Left ventricle myocardium inferior (tissue), 1 donor: ENCODE data around the gene ELP1. TPM values are rescaled to one million over a fixed set of nuclear protein-coding genes. Genes with fewer than 3 reads are reported as not detected.
"Not testable (repeated sequence)": the region's sequence is repeated elsewhere in the genome, so short reads cannot be mapped to it uniquely, and the experiment has no call there.

ENCODE experiments used
- DNase-seq: peaks from one replicate; pipeline ENCODE4 v3.0.0-alpha.2; 2020
- H3K27ac ChIP-seq: fragments of 200-600 bp; replicated peaks from 2 replicates; pipeline ENCODE4 v1.8.0; 2021
- H3K27me3 ChIP-seq: fragments of 200-600 bp; 2 replicates; pipeline ENCODE4 v1.8.0; 2021; ENCODE audit warnings: low read depth
- H3K36me3 ChIP-seq: fragments of 200-600 bp; 2 replicates; pipeline ENCODE4 v1.8.0; 2021
- H3K4me1 ChIP-seq: fragments of 200-600 bp; 2 replicates; pipeline ENCODE4 v1.8.0; 2021
- H3K4me3 ChIP-seq: fragments of 200-600 bp; 2 replicates; pipeline ENCODE4 v1.8.0; 2021; ENCODE audit warnings: mild to moderate bottlenecking, moderate library complexity
- H3K9me3 ChIP-seq: fragments of 200-600 bp; replicated peaks from 2 replicates; pipeline ENCODE4 v1.8.0; 2021
- intact Hi-C: fragments of 100-400 bp; cut with micrococcal nuclease; formaldehyde crosslinking; loops from one replicate; pipeline ENCODE4 v1.11.0; 2022
- total RNA-seq: library from RNA; stranded (reverse); fragmentation: NEBNext Ultra II Directional; extraction: Animal tissue kit (Norgen Biotek cat#: 25700); gene quantifications from one replicate; pipeline ENCODE4 v1.2.1, GENCODE V29; 2021
- TF ChIP-seq, protein P1 (sequence below): fragments of 200-600 bp; IDR thresholded peaks from 2 replicates; pipeline ENCODE4 v1.8.0; 2021; ENCODE audit warnings: antibody characterized with exemption, mild to moderate bottlenecking, borderline replicate concordance
- donor health status: DM: no; HTN: yes; CAD: no; lungs with severe emphysema.

Gene ELP1
- total RNA-seq, 1 donor from 2014 or later: 21.4 TPM

DNA sequence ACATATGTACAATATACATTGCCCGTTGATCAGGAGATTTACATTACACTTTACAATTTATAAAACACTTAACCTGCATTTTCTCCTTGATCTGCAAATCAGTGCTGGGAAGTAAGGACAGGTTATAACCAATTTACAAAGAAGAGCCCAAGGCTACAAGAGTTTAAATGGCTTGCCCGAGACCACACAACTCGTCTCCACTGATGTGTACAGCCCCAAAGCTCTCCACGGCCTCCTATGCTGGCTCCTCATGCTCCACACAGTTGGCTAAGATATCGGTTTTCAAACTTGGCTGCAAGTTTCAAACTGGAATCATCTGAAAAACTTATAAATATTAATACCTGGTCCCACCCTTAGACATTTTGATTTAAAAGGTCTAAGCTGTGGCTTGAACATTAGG, 88.4 kb downstream of the ELP1 start:
- Histone ChIP-seq H3K36me3 (no peaks in the 10 kb centered on the region), H3K4me3 (no peak overlapping the region), H3K4me1 (peaks cover 7% of the 10 kb centered on the region), H3K27me3 (no peaks in the 10 kb centered on the region), H3K27ac (no peak overlapping the region), H3K9me3 (no peaks in the 10 kb centered on the region)
- intact Hi-C loops: no loop called here
- TF ChIP-seq, protein P1, sequence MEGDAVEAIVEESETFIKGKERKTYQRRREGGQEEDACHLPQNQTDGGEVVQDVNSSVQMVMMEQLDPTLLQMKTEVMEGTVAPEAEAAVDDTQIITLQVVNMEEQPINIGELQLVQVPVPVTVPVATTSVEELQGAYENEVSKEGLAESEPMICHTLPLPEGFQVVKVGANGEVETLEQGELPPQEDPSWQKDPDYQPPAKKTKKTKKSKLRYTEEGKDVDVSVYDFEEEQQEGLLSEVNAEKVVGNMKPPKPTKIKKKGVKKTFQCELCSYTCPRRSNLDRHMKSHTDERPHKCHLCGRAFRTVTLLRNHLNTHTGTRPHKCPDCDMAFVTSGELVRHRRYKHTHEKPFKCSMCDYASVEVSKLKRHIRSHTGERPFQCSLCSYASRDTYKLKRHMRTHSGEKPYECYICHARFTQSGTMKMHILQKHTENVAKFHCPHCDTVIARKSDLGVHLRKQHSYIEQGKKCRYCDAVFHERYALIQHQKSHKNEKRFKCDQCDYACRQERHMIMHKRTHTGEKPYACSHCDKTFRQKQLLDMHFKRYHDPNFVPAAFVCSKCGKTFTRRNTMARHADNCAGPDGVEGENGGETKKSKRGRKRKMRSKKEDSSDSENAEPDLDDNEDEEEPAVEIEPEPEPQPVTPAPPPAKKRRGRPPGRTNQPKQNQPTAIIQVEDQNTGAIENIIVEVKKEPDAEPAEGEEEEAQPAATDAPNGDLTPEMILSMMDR: no peak
- no peak for DNase-seq

DNA sequence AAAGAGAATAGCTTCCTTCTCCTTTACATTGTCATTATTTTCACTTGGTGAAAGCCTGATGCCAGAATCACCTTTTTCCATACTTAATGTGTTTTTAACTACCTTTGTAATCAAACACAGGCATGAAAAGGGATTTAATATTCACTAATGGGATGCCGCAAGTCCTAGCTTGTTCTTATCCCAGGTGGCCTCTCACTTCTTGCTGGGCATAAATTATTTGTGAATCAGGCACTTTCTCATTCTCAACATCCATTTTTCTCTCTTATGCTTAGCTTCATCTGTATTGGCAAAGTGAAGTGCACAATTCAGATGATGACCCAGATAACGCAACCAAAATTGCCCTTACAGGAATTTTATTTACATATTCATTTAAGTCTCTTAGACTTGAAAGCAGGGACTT, 89.1 kb downstream of the ELP1 start:
- no peak for DNase-seq
- Histone ChIP-seq H3K36me3 (no peaks in the 10 kb centered on the region), H3K4me1 (peaks cover 7% of the 10 kb centered on the region), H3K27me3 (no peaks in the 10 kb centered on the region), H3K9me3 (no peaks in the 10 kb centered on the region), H3K27ac (no peak overlapping the region), H3K4me3 (no peak overlapping the region)
- TF ChIP-seq, protein P1: no peak
- intact Hi-C loops: no loop called here

DNA sequence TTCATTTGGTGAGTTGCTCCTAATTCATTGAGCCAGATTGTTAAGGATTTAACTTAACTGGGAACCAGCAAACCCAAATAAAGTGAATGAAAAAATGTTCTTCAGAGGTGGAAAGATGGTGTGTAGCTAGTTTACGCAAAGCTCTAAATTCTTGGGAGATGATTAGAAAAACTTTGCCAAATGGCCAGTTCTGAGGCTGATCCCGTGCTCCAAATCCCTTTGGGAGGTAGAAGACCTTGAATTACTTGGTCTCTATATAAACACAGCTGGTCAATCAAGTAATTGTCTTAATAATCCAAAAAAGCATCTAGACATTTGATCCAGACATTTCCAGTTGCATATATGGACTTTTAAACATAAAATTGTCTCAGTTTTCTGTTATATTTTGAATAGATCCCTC, 89.5 kb downstream of the ELP1 start:
- TF ChIP-seq, protein P1: no peak
- intact Hi-C loops: no loop called here
- Histone ChIP-seq H3K36me3 (no peaks in the 10 kb centered on the region), H3K27ac (no peak overlapping the region), H3K9me3 (no peaks in the 10 kb centered on the region), H3K27me3 (no peaks in the 10 kb centered on the region), H3K4me1 (peaks cover 7% of the 10 kb centered on the region), H3K4me3 (no peak overlapping the region)
- DNase-seq: no peak

DNA sequence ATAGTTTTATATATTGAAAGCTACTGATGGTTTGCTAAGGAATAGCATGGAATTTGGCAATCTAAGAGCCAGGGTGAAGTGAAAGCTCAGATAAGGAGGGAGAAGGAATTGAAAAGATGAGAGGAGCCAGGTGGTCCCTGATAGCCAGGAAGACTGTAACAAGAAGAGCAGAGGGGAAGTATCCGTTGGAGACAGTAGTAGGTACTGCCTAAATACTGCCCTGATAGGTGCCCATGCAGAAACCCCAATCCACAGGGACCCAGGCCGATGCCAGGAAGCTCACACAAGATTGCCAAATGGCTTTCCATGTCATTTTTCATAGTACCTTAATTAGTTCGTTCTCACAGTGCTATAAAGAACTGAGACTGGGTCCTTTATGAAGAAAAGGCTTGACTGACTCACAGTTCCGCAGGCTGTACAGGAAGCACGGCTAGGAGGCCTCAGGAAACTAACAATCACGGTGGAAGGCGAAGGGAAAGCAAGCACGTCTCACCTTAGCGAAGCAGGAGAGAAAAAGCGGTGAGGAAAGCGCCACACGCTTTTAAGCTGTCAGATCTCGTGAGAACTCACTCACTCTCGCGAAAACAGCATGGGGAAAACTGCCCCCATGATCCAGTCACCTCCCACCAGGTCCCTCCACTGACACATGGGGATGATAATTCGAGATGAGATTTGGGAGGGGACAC, 91.2 kb downstream of the ELP1 start:
- H3K4me3 ChIP-seq: no peak overlapping the region
- no peaks in the 10 kb centered on the region for H3K9me3 ChIP-seq
- H3K27me3 ChIP-seq: no peaks in the 10 kb centered on the region
- H3K4me1 ChIP-seq: peaks cover 7% of the 10 kb centered on the region
- TF ChIP-seq, protein P1: no peak
- no peaks in the 10 kb centered on the region for H3K36me3 ChIP-seq
- intact Hi-C loops: no loop called here
- DNase-seq: no peak
- H3K27ac ChIP-seq: no peak overlapping the region

DNA sequence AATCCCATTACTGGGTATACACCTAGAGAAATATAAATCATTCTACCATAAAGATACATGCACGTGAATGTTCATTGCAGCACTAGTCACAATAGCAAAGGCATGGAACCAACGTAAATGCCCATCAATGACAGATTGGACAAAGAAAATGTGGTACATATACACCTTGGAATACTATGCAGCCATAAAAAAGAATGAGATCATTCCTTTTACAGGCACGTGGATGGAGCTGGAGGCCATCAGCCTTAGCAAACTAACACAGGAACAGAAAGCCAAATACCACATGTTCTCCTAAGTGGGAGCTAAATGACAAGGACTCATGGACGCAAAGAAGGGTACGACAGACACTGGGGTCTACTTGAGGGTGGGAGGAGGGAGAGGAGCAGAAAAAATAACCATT, 94.4 kb downstream of the ELP1 start:
- H3K36me3 ChIP-seq, DNase-seq, intact Hi-C loops, H3K27me3 ChIP-seq, H3K27ac ChIP-seq, H3K9me3 ChIP-seq, H3K4me3 ChIP-seq: not testable (repeated sequence)
- peaks cover 15% of the 10 kb centered on the region for H3K4me1 ChIP-seq

DNA sequence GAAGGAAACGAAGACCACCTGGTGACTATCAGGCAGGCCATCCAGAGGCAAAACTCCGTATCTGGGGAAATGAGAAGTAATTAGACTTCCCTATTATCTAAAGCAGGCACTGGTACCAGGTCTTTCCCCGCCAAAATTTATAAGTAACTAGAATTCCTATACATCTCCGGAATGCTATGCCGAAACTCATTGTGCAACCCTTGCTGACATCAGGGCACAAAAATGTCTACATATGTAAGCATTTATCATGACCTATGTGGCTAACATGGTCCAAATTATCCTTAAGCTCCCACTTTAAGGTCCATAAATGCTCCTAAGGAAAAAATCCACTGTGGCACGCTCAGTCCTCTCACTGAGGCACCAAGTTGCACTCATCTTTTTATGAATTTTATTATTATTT, 95.9 kb downstream of the ELP1 start:
- peaks cover 8% of the 10 kb centered on the region for H3K4me1 ChIP-seq
- no peak overlapping the region for H3K27ac ChIP-seq
- intact Hi-C loops: no loop called here
- H3K4me3 ChIP-seq: no peak overlapping the region
- H3K36me3 ChIP-seq: no peaks in the 10 kb centered on the region
- TF ChIP-seq, protein P1: no peak
- H3K9me3 ChIP-seq: no peaks in the 10 kb centered on the region
- no peak for DNase-seq
- no peaks in the 10 kb centered on the region for H3K27me3 ChIP-seq
